GM10248 (cell line): ENCODE results near the gene LSP1.

ENCODE experiments used
- CTCF ChIA-PET: fragments of 300-600 bp; sonication (Branson Sonifier 250); formaldehyde crosslinking; extraction: SDS; loops from one replicate; lab custom pipeline; 2021; ENCODE audit warnings: antibody characterized with exemption; lab: Yijun Ruan, JAX
- POLR2A ChIA-PET: fragments of 350-650 bp; sonication (Branson Sonifier 250); formaldehyde crosslinking; extraction: SDS; loops from one replicate; lab custom pipeline; 2020; ENCODE audit warnings: antibody characterized with exemption; lab: Yijun Ruan, JAX
- DNase-seq: peaks from one replicate; pipeline ENCODE4 v3.0.0; 2012; ENCODE audit errors: extremely low spot score
- TF ChIP-seq, protein P1 (sequence below): IDR thresholded peaks from 2 replicates; pipeline ENCODE4 v1.5.1; 2012; ENCODE audit warnings: mild to moderate bottlenecking, low read depth; ENCODE audit errors: extremely low read depth, missing control alignments, control extremely low read depth

Gene LSP1

DNA sequence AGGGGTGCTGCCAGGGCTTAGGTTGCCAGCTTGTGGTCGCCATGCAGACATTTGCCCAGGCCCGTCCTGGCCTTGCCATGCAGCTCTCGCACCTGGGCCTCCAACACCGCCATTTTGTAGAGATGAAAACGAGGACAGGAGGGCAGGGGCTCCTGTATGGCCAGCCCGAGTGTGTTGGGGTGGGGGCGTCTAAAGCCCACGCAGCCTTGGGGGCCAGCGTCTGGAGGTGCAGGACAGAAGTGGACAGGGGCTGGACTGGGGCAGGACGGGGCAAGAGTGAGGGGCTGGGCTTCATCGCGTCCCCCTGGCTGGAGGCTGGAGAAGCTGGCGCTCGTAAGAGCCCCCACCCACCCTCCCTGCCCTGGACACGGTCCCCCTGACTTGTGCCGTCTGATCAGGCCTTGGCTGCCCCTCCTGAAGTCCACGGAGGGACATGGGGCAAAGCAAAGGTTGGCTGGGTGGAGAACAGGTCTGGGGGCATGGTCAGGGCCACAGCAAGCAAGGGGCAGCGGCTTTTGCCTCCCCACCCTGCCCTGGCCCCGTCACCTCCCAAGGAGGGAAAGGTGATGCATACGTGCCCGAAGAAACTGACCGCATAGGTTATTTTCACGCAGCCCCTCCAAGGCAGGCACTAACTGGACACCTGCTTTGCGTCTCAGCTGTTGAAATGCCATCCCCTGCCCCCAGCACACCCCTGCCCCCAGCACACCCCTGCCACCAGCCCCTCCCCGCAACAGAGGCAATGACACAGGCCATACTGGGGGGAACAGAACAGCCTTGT, 67.4 kb downstream of the LSP1 start:
- CTCF ChIA-PET = interaction anchor here (1.2 to 4.9 kb wide), 6 partner anchors 13 to 73 kb away, joined by 3 to 28 read pairs (median 3); no protein-coding TSS in a partner anchor
- TF ChIP-seq, protein P1, sequence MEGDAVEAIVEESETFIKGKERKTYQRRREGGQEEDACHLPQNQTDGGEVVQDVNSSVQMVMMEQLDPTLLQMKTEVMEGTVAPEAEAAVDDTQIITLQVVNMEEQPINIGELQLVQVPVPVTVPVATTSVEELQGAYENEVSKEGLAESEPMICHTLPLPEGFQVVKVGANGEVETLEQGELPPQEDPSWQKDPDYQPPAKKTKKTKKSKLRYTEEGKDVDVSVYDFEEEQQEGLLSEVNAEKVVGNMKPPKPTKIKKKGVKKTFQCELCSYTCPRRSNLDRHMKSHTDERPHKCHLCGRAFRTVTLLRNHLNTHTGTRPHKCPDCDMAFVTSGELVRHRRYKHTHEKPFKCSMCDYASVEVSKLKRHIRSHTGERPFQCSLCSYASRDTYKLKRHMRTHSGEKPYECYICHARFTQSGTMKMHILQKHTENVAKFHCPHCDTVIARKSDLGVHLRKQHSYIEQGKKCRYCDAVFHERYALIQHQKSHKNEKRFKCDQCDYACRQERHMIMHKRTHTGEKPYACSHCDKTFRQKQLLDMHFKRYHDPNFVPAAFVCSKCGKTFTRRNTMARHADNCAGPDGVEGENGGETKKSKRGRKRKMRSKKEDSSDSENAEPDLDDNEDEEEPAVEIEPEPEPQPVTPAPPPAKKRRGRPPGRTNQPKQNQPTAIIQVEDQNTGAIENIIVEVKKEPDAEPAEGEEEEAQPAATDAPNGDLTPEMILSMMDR = no peak
- no peak for DNase-seq
- POLR2A ChIA-PET = interaction anchor here (1.1 kb wide), 1 partner anchor 38 kb away, joined by 3 read pairs; no protein-coding TSS in a partner anchor

DNA sequence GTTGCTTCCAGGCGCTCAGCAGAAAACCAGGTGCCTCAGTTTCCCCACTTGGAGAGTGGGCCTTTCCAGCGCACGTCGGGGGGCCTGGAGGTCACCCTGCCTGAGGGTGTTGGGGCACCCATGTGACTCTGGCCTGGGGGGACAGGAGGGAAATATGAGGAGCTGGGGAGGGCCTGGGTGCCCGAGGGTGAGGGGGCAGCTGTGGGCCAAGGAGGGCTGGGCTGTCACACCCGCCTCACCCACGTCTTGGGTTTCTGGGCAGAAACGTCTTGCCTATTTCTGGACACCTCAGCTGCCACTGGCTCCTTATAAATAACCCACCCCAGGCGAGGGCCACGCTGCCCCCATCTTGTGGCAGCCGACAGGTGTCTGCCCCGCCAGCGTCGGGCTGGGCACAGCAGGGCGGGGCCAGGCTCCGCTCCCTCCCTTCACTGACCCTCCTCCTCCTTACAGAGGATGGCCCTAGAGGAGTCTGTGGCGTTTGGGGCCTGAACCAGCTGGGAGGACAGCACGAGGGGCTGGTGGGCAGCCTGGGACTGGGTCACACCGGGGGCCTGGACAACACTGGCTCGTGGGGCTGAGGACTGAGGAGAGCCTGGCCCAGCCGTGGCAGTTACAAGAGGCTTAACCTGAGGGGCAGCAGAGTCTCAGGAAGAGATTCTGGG, 68.2 kb downstream of the LSP1 start:
- DNase-seq = no peak
- CTCF ChIA-PET = interaction anchor here (0.7 to 4.9 kb wide), 13 partner anchors 15 to 268 kb away, joined by 3 to 28 read pairs (median 3); no protein-coding TSS in a partner anchor
- POLR2A ChIA-PET = interaction anchor here (1.1 kb wide), 1 partner anchor 39 kb away, joined by 3 read pairs; no protein-coding TSS in a partner anchor
- TF ChIP-seq, protein P1 = no peak

DNA sequence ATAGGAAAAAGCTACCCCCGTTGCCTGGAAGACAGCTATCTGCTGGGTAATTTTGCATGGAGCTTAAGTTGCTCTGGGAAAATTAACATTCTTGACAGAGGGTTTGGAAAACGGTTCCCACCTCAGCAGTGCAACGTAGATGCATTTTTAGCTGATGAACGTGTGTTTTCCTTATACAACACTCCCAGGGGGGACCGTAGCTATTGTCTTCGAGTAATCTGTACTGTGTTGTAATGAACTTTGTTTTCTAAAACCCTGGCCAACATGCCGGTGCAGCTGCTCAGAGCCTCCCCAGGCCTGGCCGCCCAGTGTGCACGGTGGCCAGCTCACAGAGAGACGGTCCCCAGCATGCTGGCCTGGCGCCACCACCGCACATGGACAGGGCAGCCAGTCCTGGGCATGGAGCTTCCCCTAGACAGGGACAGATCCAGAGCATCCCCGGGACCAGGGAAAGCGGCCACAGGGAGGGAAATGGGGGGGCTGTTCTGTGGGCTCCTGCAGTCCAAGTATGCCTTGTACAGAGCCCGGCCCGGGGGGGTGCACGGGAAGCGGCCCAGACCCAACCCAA, 68.8 kb downstream of the LSP1 start:
- ChIA-PET POLR2A (interaction anchor here (1.1 kb wide), 1 partner anchor 39 kb away, joined by 3 read pairs; no protein-coding TSS in a partner anchor), CTCF (interaction anchor here (0.7 to 4.9 kb wide), 13 partner anchors 14 to 269 kb away, joined by 3 to 28 read pairs (median 3); no protein-coding TSS in a partner anchor)
- TF ChIP-seq, protein P1 = no peak
- DNase-seq = no peak

DNA sequence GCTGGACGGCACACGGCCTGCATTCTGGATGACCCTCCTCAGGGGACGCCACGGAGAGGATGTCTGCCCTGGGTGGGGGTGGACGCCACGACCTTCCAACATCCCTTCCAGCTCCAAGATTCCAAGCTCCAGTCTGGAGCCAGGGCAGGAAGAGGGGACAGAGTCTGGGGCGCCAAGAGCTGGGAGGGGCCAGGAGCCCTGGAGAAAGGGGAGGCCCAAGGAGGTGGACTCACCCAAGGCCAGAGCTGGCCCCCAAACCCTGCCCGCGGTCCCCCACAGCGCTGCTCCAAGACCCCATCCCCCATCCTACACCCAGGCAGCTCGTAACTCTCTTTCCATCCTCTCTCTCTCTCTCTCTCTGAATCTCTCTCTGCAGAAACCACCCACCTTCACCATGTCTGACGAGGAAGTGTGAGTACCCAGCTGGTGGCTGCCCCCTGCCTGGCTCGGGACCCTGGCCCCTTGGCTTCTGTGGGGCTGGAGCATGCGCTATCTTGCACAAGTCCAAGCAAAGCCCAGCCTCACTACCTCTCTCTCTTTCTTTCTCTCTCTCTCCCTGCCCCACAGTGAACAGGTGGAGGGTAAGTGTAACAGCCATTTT, 69.7 kb downstream of the LSP1 start:
- TF ChIP-seq, protein P1 = no peak
- DNase-seq = no peak
- ChIA-PET POLR2A (no interaction called here), CTCF (interaction anchor here (1.0 to 4.9 kb wide), 5 partner anchors 11 to 89 kb away, joined by 5 to 28 read pairs (median 6); no protein-coding TSS in a partner anchor)

DNA sequence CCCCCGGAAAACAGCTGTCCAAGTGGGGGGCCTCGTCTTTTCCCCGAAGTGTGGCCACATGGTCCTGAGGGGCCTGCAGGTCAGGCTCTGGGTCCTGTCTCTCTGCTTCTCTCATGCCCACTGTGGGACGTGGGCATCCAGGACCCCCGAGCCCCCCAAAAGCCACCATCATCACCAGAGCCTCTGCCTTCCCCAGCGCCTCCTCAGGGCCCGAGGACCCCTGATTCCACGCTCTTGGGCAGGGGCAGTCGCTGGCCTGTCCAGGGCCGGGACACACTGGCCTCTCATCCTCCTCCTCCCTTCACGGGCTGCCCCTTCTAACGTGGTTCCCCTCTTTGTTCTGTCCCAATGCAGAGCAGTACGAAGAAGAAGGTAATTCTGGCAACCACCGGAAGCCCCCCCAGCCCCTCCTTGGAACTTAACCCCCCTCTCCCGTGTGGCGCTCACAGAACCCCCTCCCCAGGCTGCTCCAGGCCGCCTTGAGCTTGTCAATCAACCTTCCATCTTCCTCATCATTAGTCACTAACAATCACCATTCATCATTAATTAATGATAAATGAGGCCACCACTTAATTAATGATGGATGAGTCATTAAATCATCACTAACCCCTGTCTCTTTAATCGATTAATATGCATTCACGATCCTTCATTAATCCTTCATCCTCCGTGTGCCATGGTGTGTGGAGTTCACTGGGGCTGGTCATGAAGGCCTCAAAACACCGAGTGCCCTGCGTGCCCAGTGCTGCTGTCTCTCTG, 70.5 kb downstream of the LSP1 start:
- ChIA-PET CTCF (interaction anchor here (1.0 to 4.9 kb wide), 4 partner anchors 10 to 90 kb away, joined by 6 to 28 read pairs (median 8); no protein-coding TSS in a partner anchor), POLR2A (interaction anchor here (0.6 kb wide), 2 partner anchors 11 to 1559 kb away, joined by 4 to 5 read pairs; no protein-coding TSS in a partner anchor)
- TF ChIP-seq, protein P1 = no peak
- DNase-seq = no peak
